GM12891 (cell line): ENCODE results near the gene PDZRN4.

Source experiments
- POLR2A ChIP-seq: IDR thresholded peaks from 2 replicates; pipeline ENCODE4 v1.6.1; 2011; ENCODE audit warnings: low read depth, low read length, control low read depth
- TAF1 ChIP-seq: IDR thresholded peaks from 2 replicates; pipeline ENCODE4 v1.6.1; 2011; ENCODE audit warnings: low read depth, low read length, control low read depth

GRCh38 chr12:41334390-41334789 is 146.3 kb downstream of the PDZRN4 start:
- TF ChIP-seq POLR2A (no peak), TAF1 (no peak)
